WTC11 (cell line): Measurements from ENCODE around the gene DTHD1. TPM values are rescaled to one million over a fixed set of nuclear protein-coding genes. Genes with fewer than 3 reads are reported as not detected.

Source experiments
- ATAC-seq: fragments of 200-7000 bp; cut with Tn5 transposase; 2 replicates; pipeline ENCODE4 v1.10.0; 2021; ENCODE audit warnings: mild to moderate bottlenecking, moderate library complexity
- CTCF ChIA-PET: fragments of 300-600 bp; sonication (Branson Sonifier 250); formaldehyde crosslinking; loops from one replicate; lab custom pipeline; 2021; ENCODE audit warnings: antibody characterized with exemption; lab: Charles Lee
- POLR2A ChIA-PET: fragments of 350-600 bp; sonication (Branson Sonifier 250); formaldehyde crosslinking; loops from one replicate; lab custom pipeline; 2021; ENCODE audit warnings: antibody characterized with exemption; lab: Charles Lee
- DNase-seq: peaks from one replicate; pipeline ENCODE4 v3.0.0; 2021; ENCODE audit warnings: low spot score
- H3K27ac Mint-ChIP-seq: 2 replicates; pipeline ENCODE4 v1.8.0; 2021; ENCODE audit warnings: mixed read lengths
- H3K27me3 Mint-ChIP-seq: 2 replicates; pipeline ENCODE4 v1.8.0; 2021; ENCODE audit warnings: low read depth, mild to moderate bottlenecking, moderate library complexity, mixed read lengths
- H3K36me3 Mint-ChIP-seq: 2 replicates; pipeline ENCODE4 v1.8.0; 2021; ENCODE audit warnings: mixed read lengths
- H3K4me1 Mint-ChIP-seq: 2 replicates; pipeline ENCODE4 v1.8.0; 2022; ENCODE audit warnings: mixed read lengths
- H3K4me3 Mint-ChIP-seq: 2 replicates; pipeline ENCODE4 v1.8.0; 2021; ENCODE audit warnings: mild to moderate bottlenecking, moderate library complexity, mixed read lengths
- H3K9me3 Mint-ChIP-seq: 2 replicates; pipeline ENCODE4 v1.8.0; 2021; ENCODE audit warnings: mixed read lengths
- CREM ChIP-seq: sonication (generic); formaldehyde crosslinking; IDR thresholded peaks from 2 replicates; pipeline ENCODE4 v1.8.1; 2022; ENCODE audit warnings: mild to moderate bottlenecking, missing genetic modification reagents, moderate library complexity
- GABPB1 ChIP-seq: sonication (generic); formaldehyde crosslinking; IDR thresholded peaks from 2 replicates; pipeline ENCODE4 v1.8.1; 2023; ENCODE audit warnings: mild to moderate bottlenecking, missing genetic modification reagents
- IRF2 ChIP-seq: sonication (generic); formaldehyde crosslinking; IDR thresholded peaks from 2 replicates; pipeline ENCODE4 v1.8.0; 2022; ENCODE audit warnings: low read depth, missing genetic modification reagents, borderline replicate concordance
- JAZF1 ChIP-seq: fragments of 250-450 bp; sonication (Bioruptor Pico); IDR thresholded peaks from 2 replicates; pipeline ENCODE4 v1.9.0; 2021; ENCODE audit warnings: moderate library complexity, mild to moderate bottlenecking, inconsistent platforms
- KAT7 ChIP-seq: sonication (generic); formaldehyde crosslinking; IDR thresholded peaks from 2 replicates; pipeline ENCODE4 v1.8.1; 2023; ENCODE audit warnings: missing genetic modification reagents, mild to moderate bottlenecking, borderline replicate concordance
- MYBL2 ChIP-seq: sonication (generic); formaldehyde crosslinking; IDR thresholded peaks from 2 replicates; pipeline ENCODE4 v1.8.1; 2023; ENCODE audit warnings: mild to moderate bottlenecking, moderate library complexity, missing genetic modification reagents
- NFYB ChIP-seq: sonication (generic); formaldehyde crosslinking; conservative IDR thresholded peaks from 2 replicates; pipeline ENCODE4 v1.8.0; 2022; ENCODE audit warnings: low read depth, missing genetic modification reagents
- NR2C2 ChIP-seq: sonication (generic); formaldehyde crosslinking; IDR thresholded peaks from 2 replicates; pipeline ENCODE4 v1.8.0; 2022; ENCODE audit warnings: mild to moderate bottlenecking, missing genetic modification reagents
- NR3C1 ChIP-seq: sonication (generic); formaldehyde crosslinking; conservative IDR thresholded peaks from 2 replicates; pipeline ENCODE4 v1.8.1; 2023; ENCODE audit warnings: low read depth, mild to moderate bottlenecking, missing genetic modification reagents
- OVOL2 ChIP-seq: fragments of 250-450 bp; sonication (Bioruptor Pico); IDR thresholded peaks from 2 replicates; pipeline ENCODE4 v1.9.0; 2021; ENCODE audit warnings: mild to moderate bottlenecking, borderline replicate concordance
- RELA ChIP-seq: sonication (generic); formaldehyde crosslinking; IDR thresholded peaks from 2 replicates; pipeline ENCODE4 v1.8.1; 2022; ENCODE audit warnings: missing genetic modification reagents, mild to moderate bottlenecking, borderline replicate concordance
- RORB ChIP-seq: fragments of 250-450 bp; sonication (Bioruptor Pico); IDR thresholded peaks from 2 replicates; pipeline ENCODE4 v1.9.0; 2021; ENCODE audit warnings: mild to moderate bottlenecking
- SMAD3 ChIP-seq: sonication (generic); formaldehyde crosslinking; IDR thresholded peaks from 2 replicates; pipeline ENCODE4 v1.8.0; 2022; ENCODE audit warnings: missing genetic modification reagents, mild to moderate bottlenecking, borderline replicate concordance
- TEAD4 ChIP-seq: sonication (generic); formaldehyde crosslinking; IDR thresholded peaks from 2 replicates; pipeline ENCODE4 v1.8.0; 2022; ENCODE audit warnings: mild to moderate bottlenecking, missing genetic modification reagents
- ZNF138 ChIP-seq: sonication (generic); formaldehyde crosslinking; conservative IDR thresholded peaks from 2 replicates; pipeline ENCODE4 v1.8.1; 2022; ENCODE audit warnings: mild to moderate bottlenecking, moderate library complexity, missing genetic modification reagents
- ZNF396 ChIP-seq: fragments of 250-450 bp; sonication (Bioruptor Pico); IDR thresholded peaks from 2 replicates; pipeline ENCODE4 v1.8.0; 2021; ENCODE audit warnings: mild to moderate bottlenecking, moderate library complexity, borderline replicate concordance
- ZNF671 ChIP-seq: fragments of 250-450 bp; sonication (Bioruptor Pico); IDR thresholded peaks from 2 replicates; pipeline ENCODE4 v1.8.0; 2021; ENCODE audit warnings: mild to moderate bottlenecking
- total RNA-seq: library from RNA; stranded (reverse); gene quantifications from 3 replicates; pipeline ENCODE4 v1.2.3, GENCODE V29; 2021
- TF ChIP-seq, protein P1 (sequence below): sonication (generic); formaldehyde crosslinking; IDR thresholded peaks from 2 replicates; pipeline ENCODE4 v1.8.0; 2022; ENCODE audit warnings: mild to moderate bottlenecking, missing genetic modification reagents
- TF ChIP-seq, protein P2 (sequence below): sonication (generic); formaldehyde crosslinking; IDR thresholded peaks from 2 replicates; pipeline ENCODE4 v1.8.1; 2023; ENCODE audit warnings: mild to moderate bottlenecking, missing genetic modification reagents, moderate library complexity
- TF ChIP-seq, protein P3 (sequence below): sonication (generic); formaldehyde crosslinking; IDR thresholded peaks from 2 replicates; pipeline ENCODE4 v1.8.1; 2022; ENCODE audit warnings: low read depth, missing genetic modification reagents, borderline replicate concordance
- TF ChIP-seq, protein P4 (sequence below): fragments of 250-450 bp; sonication (Bioruptor Pico); IDR thresholded peaks from 2 replicates; pipeline ENCODE4 v2.1.2; 2022; ENCODE audit warnings: mild to moderate bottlenecking, moderate library complexity
- TF ChIP-seq, protein P5 (sequence below): fragments of 200-600 bp; IDR thresholded peaks from 2 replicates; pipeline ENCODE4 v1.8.0; 2022; ENCODE audit warnings: antibody characterized with exemption
- TF ChIP-seq, protein P6 (sequence below): sonication (generic); formaldehyde crosslinking; IDR thresholded peaks from 2 replicates; pipeline ENCODE4 v1.8.0; 2022; ENCODE audit warnings: mild to moderate bottlenecking, missing genetic modification reagents

The DTHD1 gene
- total RNA-seq, 1 experiment from 2014 or later = not detected

DNA sequence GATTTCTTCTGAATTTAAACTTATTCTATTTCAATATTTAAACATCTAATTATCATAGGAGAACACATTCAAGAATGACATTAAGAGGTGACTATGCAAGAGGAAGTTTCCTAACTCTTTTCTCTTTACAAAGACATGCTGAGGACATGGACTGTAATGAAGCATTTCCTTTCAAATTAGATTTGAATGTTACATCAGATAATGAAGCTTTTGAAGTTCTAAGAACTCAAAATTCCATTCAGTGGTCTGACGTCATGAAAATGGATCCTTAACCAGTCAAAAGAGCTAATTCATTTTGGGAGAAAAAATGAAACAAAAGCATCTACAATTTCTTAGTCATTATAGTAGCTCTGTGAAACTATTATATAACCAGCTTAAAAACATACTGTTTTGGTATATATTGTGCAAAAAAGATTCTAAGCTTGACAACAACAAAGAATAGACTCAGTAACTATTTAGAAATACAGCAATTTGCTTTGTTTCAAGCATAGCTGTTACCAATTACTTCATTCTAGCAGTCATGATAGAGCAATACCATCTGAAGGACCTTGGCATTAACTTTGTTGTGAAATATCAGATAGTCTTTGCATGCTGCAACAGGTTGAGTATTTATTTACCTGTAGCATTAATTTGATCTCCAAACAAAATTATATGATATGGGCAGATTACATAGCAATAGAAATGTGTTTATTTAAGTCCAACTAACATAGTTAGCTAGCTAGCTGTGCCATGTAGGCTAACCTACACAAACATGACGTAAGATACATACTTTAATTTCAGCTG, 13.7 kb upstream of the DTHD1 start:
- ChIA-PET POLR2A (no interaction called here), CTCF (no interaction called here)
- no peaks in the 10 kb centered on the region for H3K36me3 Mint-ChIP-seq
- ATAC-seq (no peak), DNase-seq (no peak)
- TF ChIP-seq GABPB1 (CRISPR knock-in tag) = no peak
- TF ChIP-seq ZNF396 = no peak
- TF ChIP-seq, protein P1, sequence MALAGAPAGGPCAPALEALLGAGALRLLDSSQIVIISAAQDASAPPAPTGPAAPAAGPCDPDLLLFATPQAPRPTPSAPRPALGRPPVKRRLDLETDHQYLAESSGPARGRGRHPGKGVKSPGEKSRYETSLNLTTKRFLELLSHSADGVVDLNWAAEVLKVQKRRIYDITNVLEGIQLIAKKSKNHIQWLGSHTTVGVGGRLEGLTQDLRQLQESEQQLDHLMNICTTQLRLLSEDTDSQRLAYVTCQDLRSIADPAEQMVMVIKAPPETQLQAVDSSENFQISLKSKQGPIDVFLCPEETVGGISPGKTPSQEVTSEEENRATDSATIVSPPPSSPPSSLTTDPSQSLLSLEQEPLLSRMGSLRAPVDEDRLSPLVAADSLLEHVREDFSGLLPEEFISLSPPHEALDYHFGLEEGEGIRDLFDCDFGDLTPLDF (CRISPR knock-in tag) = no peak
- no peak for TF ChIP-seq RELA (CRISPR knock-in tag)
- no peak for TF ChIP-seq CREM (CRISPR knock-in tag)
- TF ChIP-seq, protein P2, sequence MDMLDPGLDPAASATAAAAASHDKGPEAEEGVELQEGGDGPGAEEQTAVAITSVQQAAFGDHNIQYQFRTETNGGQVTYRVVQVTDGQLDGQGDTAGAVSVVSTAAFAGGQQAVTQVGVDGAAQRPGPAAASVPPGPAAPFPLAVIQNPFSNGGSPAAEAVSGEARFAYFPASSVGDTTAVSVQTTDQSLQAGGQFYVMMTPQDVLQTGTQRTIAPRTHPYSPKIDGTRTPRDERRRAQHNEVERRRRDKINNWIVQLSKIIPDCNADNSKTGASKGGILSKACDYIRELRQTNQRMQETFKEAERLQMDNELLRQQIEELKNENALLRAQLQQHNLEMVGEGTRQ = no peak
- no peak for TF ChIP-seq KAT7 (CRISPR knock-in tag)
- TF ChIP-seq, protein P3, sequence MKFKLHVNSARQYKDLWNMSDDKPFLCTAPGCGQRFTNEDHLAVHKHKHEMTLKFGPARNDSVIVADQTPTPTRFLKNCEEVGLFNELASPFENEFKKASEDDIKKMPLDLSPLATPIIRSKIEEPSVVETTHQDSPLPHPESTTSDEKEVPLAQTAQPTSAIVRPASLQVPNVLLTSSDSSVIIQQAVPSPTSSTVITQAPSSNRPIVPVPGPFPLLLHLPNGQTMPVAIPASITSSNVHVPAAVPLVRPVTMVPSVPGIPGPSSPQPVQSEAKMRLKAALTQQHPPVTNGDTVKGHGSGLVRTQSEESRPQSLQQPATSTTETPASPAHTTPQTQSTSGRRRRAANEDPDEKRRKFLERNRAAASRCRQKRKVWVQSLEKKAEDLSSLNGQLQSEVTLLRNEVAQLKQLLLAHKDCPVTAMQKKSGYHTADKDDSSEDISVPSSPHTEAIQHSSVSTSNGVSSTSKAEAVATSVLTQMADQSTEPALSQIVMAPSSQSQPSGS (CRISPR knock-in tag) = no peak
- TF ChIP-seq, protein P4, sequence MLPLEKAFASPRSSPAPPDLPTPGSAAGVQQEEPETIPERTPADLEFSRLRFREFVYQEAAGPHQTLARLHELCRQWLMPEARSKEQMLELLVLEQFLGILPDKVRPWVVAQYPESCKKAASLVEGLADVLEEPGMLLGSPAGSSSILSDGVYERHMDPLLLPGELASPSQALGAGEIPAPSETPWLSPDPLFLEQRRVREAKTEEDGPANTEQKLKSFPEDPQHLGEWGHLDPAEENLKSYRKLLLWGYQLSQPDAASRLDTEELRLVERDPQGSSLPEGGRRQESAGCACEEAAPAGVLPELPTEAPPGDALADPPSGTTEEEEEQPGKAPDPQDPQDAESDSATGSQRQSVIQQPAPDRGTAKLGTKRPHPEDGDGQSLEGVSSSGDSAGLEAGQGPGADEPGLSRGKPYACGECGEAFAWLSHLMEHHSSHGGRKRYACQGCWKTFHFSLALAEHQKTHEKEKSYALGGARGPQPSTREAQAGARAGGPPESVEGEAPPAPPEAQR = no peak
- TF ChIP-seq ZNF671 (CRISPR knock-in tag) = no peak
- no peak for TF ChIP-seq JAZF1 (CRISPR knock-in tag)
- H3K4me3 Mint-ChIP-seq = no peak overlapping the region
- peaks cover 18% of the 10 kb centered on the region for H3K4me1 Mint-ChIP-seq
- no peaks in the 10 kb centered on the region for H3K9me3 Mint-ChIP-seq
- H3K27ac Mint-ChIP-seq = no peak overlapping the region
- H3K27me3 Mint-ChIP-seq = no peaks in the 10 kb centered on the region; the same call in 1 of the 2 replicates

DNA sequence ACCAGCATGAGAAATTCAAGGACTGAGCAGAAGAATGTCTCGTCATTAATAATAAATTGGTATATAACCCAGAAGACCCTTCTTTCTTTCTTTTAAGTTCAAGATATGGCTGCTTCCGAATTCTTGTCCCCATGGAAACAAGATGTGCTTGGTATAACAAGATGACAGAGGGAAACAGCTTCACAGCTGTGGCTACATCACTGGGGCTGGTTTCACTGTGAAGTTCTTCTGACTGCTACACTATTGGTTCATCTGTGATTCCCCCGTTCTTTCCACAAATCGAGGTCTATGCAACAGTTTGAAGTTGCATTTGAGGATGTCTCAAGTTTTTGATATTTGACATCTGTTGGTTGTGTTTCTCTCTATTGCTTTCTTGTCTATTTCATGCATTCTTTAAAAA, 12.3 kb upstream of the DTHD1 start:
- no peaks in the 10 kb centered on the region for H3K36me3 Mint-ChIP-seq
- POLR2A ChIA-PET = no interaction called here
- no peak overlapping the region for H3K27ac Mint-ChIP-seq
- ATAC-seq (no peak), DNase-seq (no peak)
- no peaks in the 10 kb centered on the region; the same call in 1 of the 2 replicates for H3K27me3 Mint-ChIP-seq
- TF ChIP-seq RORB (CRISPR knock-in tag) = no peak
- TF ChIP-seq, protein P5, sequence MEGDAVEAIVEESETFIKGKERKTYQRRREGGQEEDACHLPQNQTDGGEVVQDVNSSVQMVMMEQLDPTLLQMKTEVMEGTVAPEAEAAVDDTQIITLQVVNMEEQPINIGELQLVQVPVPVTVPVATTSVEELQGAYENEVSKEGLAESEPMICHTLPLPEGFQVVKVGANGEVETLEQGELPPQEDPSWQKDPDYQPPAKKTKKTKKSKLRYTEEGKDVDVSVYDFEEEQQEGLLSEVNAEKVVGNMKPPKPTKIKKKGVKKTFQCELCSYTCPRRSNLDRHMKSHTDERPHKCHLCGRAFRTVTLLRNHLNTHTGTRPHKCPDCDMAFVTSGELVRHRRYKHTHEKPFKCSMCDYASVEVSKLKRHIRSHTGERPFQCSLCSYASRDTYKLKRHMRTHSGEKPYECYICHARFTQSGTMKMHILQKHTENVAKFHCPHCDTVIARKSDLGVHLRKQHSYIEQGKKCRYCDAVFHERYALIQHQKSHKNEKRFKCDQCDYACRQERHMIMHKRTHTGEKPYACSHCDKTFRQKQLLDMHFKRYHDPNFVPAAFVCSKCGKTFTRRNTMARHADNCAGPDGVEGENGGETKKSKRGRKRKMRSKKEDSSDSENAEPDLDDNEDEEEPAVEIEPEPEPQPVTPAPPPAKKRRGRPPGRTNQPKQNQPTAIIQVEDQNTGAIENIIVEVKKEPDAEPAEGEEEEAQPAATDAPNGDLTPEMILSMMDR = no peak
- TF ChIP-seq MYBL2 (CRISPR knock-in tag) = no peak
- TF ChIP-seq NFYB (CRISPR knock-in tag) = no peak
- no peak for TF ChIP-seq TEAD4 (CRISPR knock-in tag)
- TF ChIP-seq, protein P6, sequence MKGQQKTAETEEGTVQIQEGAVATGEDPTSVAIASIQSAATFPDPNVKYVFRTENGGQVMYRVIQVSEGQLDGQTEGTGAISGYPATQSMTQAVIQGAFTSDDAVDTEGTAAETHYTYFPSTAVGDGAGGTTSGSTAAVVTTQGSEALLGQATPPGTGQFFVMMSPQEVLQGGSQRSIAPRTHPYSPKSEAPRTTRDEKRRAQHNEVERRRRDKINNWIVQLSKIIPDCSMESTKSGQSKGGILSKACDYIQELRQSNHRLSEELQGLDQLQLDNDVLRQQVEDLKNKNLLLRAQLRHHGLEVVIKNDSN = no peak
- TF ChIP-seq SMAD3 (CRISPR knock-in tag) = no peak
- TF ChIP-seq, protein P3 (CRISPR knock-in tag) = no peak
- TF ChIP-seq NR2C2 (CRISPR knock-in tag) = no peak
- TF ChIP-seq IRF2 (CRISPR knock-in tag) = no peak
- TF ChIP-seq NR3C1 (CRISPR knock-in tag) = no peak
- TF ChIP-seq, protein P1 (CRISPR knock-in tag) = no peak
- no peak for TF ChIP-seq ZNF138 (CRISPR knock-in tag)
- no peak for TF ChIP-seq OVOL2 (CRISPR knock-in tag)
- CTCF ChIA-PET = no interaction called here
- H3K9me3 Mint-ChIP-seq = no peaks in the 10 kb centered on the region
- no peak overlapping the region for H3K4me3 Mint-ChIP-seq
- H3K4me1 Mint-ChIP-seq = peaks cover 15% of the 10 kb centered on the region
